Trophoblast cell (in vitro differentiated cells and primary cell): Measurements from ENCODE around the gene AQP1.

Experiments
- DNase-seq, 2 donors: peaks; one replicate each; pipeline ENCODE4 v3.0.0-alpha.2; 2016
- H2AFZ ChIP-seq: 2 replicates; pipeline ENCODE4 v1.6.1; 2013; ENCODE audit warnings: low read length, moderate library complexity, mild to moderate bottlenecking; ENCODE audit not compliant: insufficient read depth, poor library complexity
- H2AK5ac ChIP-seq: 2 replicates; pipeline ENCODE4 v1.6.1; 2013; ENCODE audit warnings: mild to moderate bottlenecking, low read length
- H2BK120ac ChIP-seq: 2 replicates; pipeline ENCODE4 v1.6.1; 2013; ENCODE audit warnings: low read length, mild to moderate bottlenecking, moderate library complexity; ENCODE audit not compliant: insufficient read depth, poor library complexity
- H2BK12ac ChIP-seq: 2 replicates; pipeline ENCODE4 v1.6.1; 2013; ENCODE audit warnings: mild to moderate bottlenecking, low read length, moderate library complexity
- H2BK5ac ChIP-seq: 2 replicates; pipeline ENCODE4 v1.6.1; 2013; ENCODE audit warnings: low read length, low read depth, moderate library complexity, mild to moderate bottlenecking; ENCODE audit not compliant: poor library complexity
- H3K14ac ChIP-seq: 2 replicates; pipeline ENCODE4 v1.6.1; 2013; ENCODE audit warnings: mild to moderate bottlenecking, low read length
- H3K18ac ChIP-seq: 2 replicates; pipeline ENCODE4 v1.6.1; 2013; ENCODE audit warnings: mild to moderate bottlenecking, low read length
- H3K23ac ChIP-seq: 2 replicates; pipeline ENCODE4 v1.6.1; 2013; ENCODE audit warnings: low read length
- H3K27ac ChIP-seq: 2 replicates; pipeline ENCODE4 v1.5.1; 2013; ENCODE audit warnings: low read depth, mild to moderate bottlenecking, inconsistent platforms, low read length, moderate library complexity
- H3K27me3 ChIP-seq: 2 replicates; pipeline ENCODE4 v1.6.1; 2013; ENCODE audit warnings: inconsistent platforms, mild to moderate bottlenecking, low read length, moderate library complexity; ENCODE audit not compliant: insufficient read depth
- H3K36me3 ChIP-seq, 2 experiments: 1 replicate in 1 of 2; 2 replicates in 1 of 2; pipeline ENCODE4 v1.6.1; 2013; ENCODE audit warnings: low read length in 2 of 2, mild to moderate bottlenecking in 2 of 2, moderate library complexity in 1 of 2; ENCODE audit not compliant: insufficient read depth in 2 of 2, control insufficient read depth in 1 of 2
- H3K4ac ChIP-seq: 2 replicates; pipeline ENCODE4 v1.6.1; 2013; ENCODE audit warnings: low read depth, mild to moderate bottlenecking, low read length, moderate library complexity
- H3K4me1 ChIP-seq, 2 experiments: 1 replicate in 1 of 2; 2 replicates in 1 of 2; pipeline ENCODE4 v1.6.1; 2013; ENCODE audit warnings: low read length in 2 of 2, mild to moderate bottlenecking in 2 of 2, moderate library complexity in 1 of 2; ENCODE audit not compliant: insufficient read depth in 2 of 2, control insufficient read depth in 1 of 2
- H3K4me2 ChIP-seq: 2 replicates; pipeline ENCODE4 v1.6.1; 2013; ENCODE audit warnings: inconsistent platforms, mild to moderate bottlenecking, low read length, moderate library complexity
- H3K4me3 ChIP-seq: 2 replicates; pipeline ENCODE4 v1.5.1; 2013; ENCODE audit warnings: mild to moderate bottlenecking, low read depth, low read length, inconsistent platforms
- H3K79me1 ChIP-seq: one replicate; pipeline ENCODE4 v1.6.1; 2013; ENCODE audit warnings: low read length
- H3K79me2 ChIP-seq: 2 replicates; pipeline ENCODE4 v1.6.1; 2013; ENCODE audit warnings: low read length, mild to moderate bottlenecking; ENCODE audit not compliant: control insufficient read depth, insufficient read depth, poor library complexity
- H3K9ac ChIP-seq: 2 replicates; pipeline ENCODE4 v1.6.1; 2013; ENCODE audit warnings: mild to moderate bottlenecking, low read length
- H3K9me3 ChIP-seq: 2 replicates; pipeline ENCODE4 v1.6.1; 2013; ENCODE audit warnings: low read depth, mild to moderate bottlenecking, control low read depth, inconsistent platforms, low read length; ENCODE audit not compliant: insufficient read depth
- H4K12ac ChIP-seq: 2 replicates; pipeline ENCODE4 v1.6.1; 2013; ENCODE audit warnings: low read depth, mild to moderate bottlenecking, low read length, moderate library complexity
- H4K8ac ChIP-seq: 2 replicates; pipeline ENCODE4 v1.6.1; 2013; ENCODE audit warnings: low read depth, mild to moderate bottlenecking, low read length, moderate library complexity
- H4K91ac ChIP-seq: one replicate; pipeline ENCODE4 v1.6.1; 2013; ENCODE audit warnings: low read depth, mild to moderate bottlenecking, low read length, moderate library complexity
- WGBS: extraction: QIAGEN DNeasy Blood & Tissue Kit; methylation state at CpG from one replicate; pipeline ENCODE4 v1.1.7; 2013; ENCODE audit warnings: missing lambda C conversion rate; ENCODE audit not compliant: insufficient read length, insufficient coverage; ENCODE audit errors: extremely low coverage; 5-methylcytosine and 5-hydroxymethylcytosine counted together

The AQP1 gene

GRCh38 chr7:30879139-30880124, 32.2 kb upstream of the AQP1 start:
- Histone ChIP-seq H3K27ac (no peak overlapping the region), H3K23ac (no peak overlapping the region), H3K79me1 (peaks cover 4% of the 10 kb centered on the region), H3K4me2 (no peak overlapping the region), H4K91ac (peak overlapping the region; percentile 28), H2AFZ (no peak overlapping the region), H2BK12ac (no peak overlapping the region), H3K18ac (no peak overlapping the region), H4K12ac (no peak overlapping the region), H3K4me3 (no peak overlapping the region), H4K8ac (no peak overlapping the region), H3K4me1 (peaks cover 30 to 33% of the 10 kb centered on the region in 2 experiments), H3K4ac (no peak overlapping the region), H3K14ac (no peak overlapping the region), H2BK120ac (no peak overlapping the region), H2BK5ac (no peak overlapping the region), H3K79me2 (no peaks in the 10 kb centered on the region), H3K9ac (no peak overlapping the region), H3K9me3 (peaks cover 1% of the 10 kb centered on the region), H3K36me3 (peaks cover 0 to 2% of the 10 kb centered on the region in 2 experiments), H3K27me3 (no peaks in the 10 kb centered on the region), H2AK5ac (no peak overlapping the region)
- WGBS: no CpG with 5 or more reads among the region's 14 CpGs
- peak; percentile 38 to 47 for DNase-seq

GRCh38 chr7:30880125-30880720, 31.4 kb upstream of the AQP1 start:
- Histone ChIP-seq H4K91ac (peak overlapping the region; percentile 71), H3K36me3 (peaks cover 0 to 2% of the 10 kb centered on the region in 2 experiments), H3K4me2 (peak overlapping the region; percentile 48), H3K18ac (no peak overlapping the region), H3K9ac (no peak overlapping the region), H3K79me2 (no peaks in the 10 kb centered on the region), H3K23ac (no peak overlapping the region), H2BK120ac (peak overlapping the region; percentile 0), H2AK5ac (no peak overlapping the region), H3K27me3 (no peaks in the 10 kb centered on the region), H4K12ac (no peak overlapping the region), H2BK5ac (peak overlapping the region; percentile 50), H2BK12ac (no peak overlapping the region), H3K9me3 (no peaks in the 10 kb centered on the region), H3K4me3 (no peak overlapping the region), H3K4me1 (peaks cover 30 to 33% of the 10 kb centered on the region in 2 experiments), H3K27ac (peak overlapping the region; percentile 52), H2AFZ (no peak overlapping the region), H3K4ac (no peak overlapping the region), H4K8ac (peak overlapping the region; percentile 2), H3K14ac (no peak overlapping the region), H3K79me1 (peaks cover 4% of the 10 kb centered on the region)
- no CpG with 5 or more reads among the region's 12 CpGs for WGBS
- DNase-seq: peak in 1 of 2 donors; percentile 14

GRCh38 chr7:30880941-30881340, 30.7 kb upstream of the AQP1 start:
- H2BK12ac ChIP-seq: no peak overlapping the region
- H4K12ac ChIP-seq: no peak overlapping the region
- no peak overlapping the region for H3K4me2 ChIP-seq
- no peaks in the 10 kb centered on the region for H3K36me3 ChIP-seq
- no peak overlapping the region for H3K14ac ChIP-seq
- no peak overlapping the region for H2BK120ac ChIP-seq
- no peaks in the 10 kb centered on the region for H3K27me3 ChIP-seq
- DNase-seq: peak; percentile 53 to 60
- no CpG with 5 or more reads among the region's 4 CpGs for WGBS
- peak overlapping the region; percentile 7 for H2BK5ac ChIP-seq
- H3K9me3 ChIP-seq: no peaks in the 10 kb centered on the region
- peaks cover 30 to 33% of the 10 kb centered on the region in 2 experiments for H3K4me1 ChIP-seq
- no peaks in the 10 kb centered on the region for H3K79me2 ChIP-seq
- H2AFZ ChIP-seq: no peak overlapping the region
- H3K4me3 ChIP-seq: no peak overlapping the region
- H4K91ac ChIP-seq: peak overlapping the region; percentile 71
- no peak overlapping the region for H2AK5ac ChIP-seq
- H3K79me1 ChIP-seq: peaks cover 4% of the 10 kb centered on the region
- no peak overlapping the region for H3K9ac ChIP-seq
- no peak overlapping the region for H4K8ac ChIP-seq
- peak overlapping the region; percentile 52 for H3K27ac ChIP-seq
- no peak overlapping the region for H3K23ac ChIP-seq
- H3K4ac ChIP-seq: no peak overlapping the region
- no peak overlapping the region for H3K18ac ChIP-seq

GRCh38 chr7:30881448-30881847, 30.2 kb upstream of the AQP1 start:
- Histone ChIP-seq H4K12ac (no peak overlapping the region), H4K8ac (no peak overlapping the region), H3K9me3 (no peaks in the 10 kb centered on the region), H3K27ac (no peak overlapping the region), H3K36me3 (no peaks in the 10 kb centered on the region), H2BK12ac (no peak overlapping the region), H3K79me1 (peaks cover 4% of the 10 kb centered on the region), H3K9ac (no peak overlapping the region), H3K4me2 (no peak overlapping the region), H3K4ac (no peak overlapping the region), H3K18ac (no peak overlapping the region), H3K14ac (no peak overlapping the region), H2BK5ac (no peak overlapping the region), H4K91ac (peak overlapping the region; percentile 71), H3K4me3 (no peak overlapping the region), H3K23ac (no peak overlapping the region), H3K79me2 (no peaks in the 10 kb centered on the region), H2BK120ac (peak overlapping the region; percentile 14), H3K4me1 (peaks cover 28 to 31% of the 10 kb centered on the region in 2 experiments), H2AK5ac (no peak overlapping the region), H3K27me3 (no peaks in the 10 kb centered on the region), H2AFZ (no peak overlapping the region)
- no peak for DNase-seq
- no CpG with 5 or more reads among the region's 7 CpGs for WGBS
